H9 (cell line): Measurements from ENCODE around the gene TPCN2. TPM values are rescaled to one million over a fixed set of nuclear protein-coding genes. Genes with fewer than 3 reads are reported as not detected.

Experiments used
- DNase-seq: peaks from one replicate; pipeline ENCODE4 v3.0.0-alpha.2; 2017
- H2AFZ ChIP-seq: one replicate; pipeline ENCODE4 v1.6.1; 2013; ENCODE audit warnings: mild to moderate bottlenecking, low read length, control low read depth, moderate library complexity
- H2AK5ac ChIP-seq: 2 replicates; pipeline ENCODE4 v1.6.1; 2013; ENCODE audit warnings: low read length, control low read depth, mixed read lengths; ENCODE audit not compliant: insufficient read length
- H2BK120ac ChIP-seq: one replicate; pipeline ENCODE4 v1.6.1; 2013; ENCODE audit warnings: low read depth, mild to moderate bottlenecking, low read length, control low read depth, inconsistent platforms; ENCODE audit not compliant: poor library complexity, severe bottlenecking
- H2BK12ac ChIP-seq: 2 replicates; pipeline ENCODE4 v1.6.1; 2013; ENCODE audit warnings: low read length, control low read depth, mixed read lengths, low read depth; ENCODE audit not compliant: insufficient read length
- H2BK15ac ChIP-seq: 2 replicates; pipeline ENCODE4 v1.6.1; 2013; ENCODE audit warnings: low read depth, low read length, control low read depth
- H2BK20ac ChIP-seq: one replicate; pipeline ENCODE4 v1.6.1; 2013; ENCODE audit warnings: low read depth, mild to moderate bottlenecking, low read length, control low read depth, inconsistent platforms; ENCODE audit not compliant: poor library complexity, severe bottlenecking
- H2BK5ac ChIP-seq: 2 replicates; pipeline ENCODE4 v1.6.1; 2013; ENCODE audit warnings: low read length, control low read depth, mixed read lengths; ENCODE audit not compliant: insufficient read length
- H3K14ac ChIP-seq: 2 replicates; pipeline ENCODE4 v1.6.1; 2013; ENCODE audit warnings: low read length, control low read depth; ENCODE audit not compliant: insufficient read depth
- H3K18ac ChIP-seq: 2 replicates; pipeline ENCODE4 v1.6.1; 2013; ENCODE audit warnings: low read depth, mild to moderate bottlenecking, mixed read lengths, low read length, control low read depth; ENCODE audit not compliant: insufficient read length
- H3K23ac ChIP-seq: 2 replicates; pipeline ENCODE4 v1.6.1; 2013; ENCODE audit warnings: low read length, control low read depth, mixed read lengths, low read depth; ENCODE audit not compliant: insufficient read length
- H3K23me2 ChIP-seq: 2 replicates; pipeline ENCODE4 v1.6.1; 2013; ENCODE audit warnings: low read depth, mild to moderate bottlenecking, mixed read lengths, low read length, control low read depth; ENCODE audit not compliant: insufficient read length, poor library complexity, severe bottlenecking
- H3K27ac ChIP-seq: 2 replicates; pipeline ENCODE4 v1.5.1; 2013; ENCODE audit warnings: low read length, control low read depth, mixed read lengths, low read depth; ENCODE audit not compliant: insufficient read length
- H3K27me3 ChIP-seq: 2 replicates; pipeline ENCODE4 v1.6.1; 2013; ENCODE audit warnings: low read length, control low read depth, inconsistent platforms; ENCODE audit not compliant: insufficient read depth
- H3K4ac ChIP-seq: 2 replicates; pipeline ENCODE4 v1.6.1; 2013; ENCODE audit warnings: low read depth, mild to moderate bottlenecking, control low read depth, inconsistent platforms, low read length, moderate library complexity
- H3K4me1 ChIP-seq: 2 replicates; pipeline ENCODE4 v1.6.1; 2013; ENCODE audit warnings: low read length, control low read depth, inconsistent platforms; ENCODE audit not compliant: insufficient read depth
- H3K4me2 ChIP-seq: 2 replicates; pipeline ENCODE4 v1.6.1; 2013; ENCODE audit warnings: low read length, control low read depth, mixed read lengths; ENCODE audit not compliant: insufficient read length, insufficient read depth
- H3K56ac ChIP-seq: 2 replicates; pipeline ENCODE4 v1.6.1; 2013; ENCODE audit warnings: low read depth, mild to moderate bottlenecking, mixed read lengths, low read length, control low read depth; ENCODE audit not compliant: insufficient read length
- H3K79me1 ChIP-seq: 2 replicates; pipeline ENCODE4 v1.6.1; 2013; ENCODE audit warnings: low read depth, mild to moderate bottlenecking, moderate library complexity, low read length, control low read depth, inconsistent platforms; ENCODE audit not compliant: insufficient read depth, poor library complexity, severe bottlenecking
- H3K79me2 ChIP-seq: 2 replicates; pipeline ENCODE4 v1.6.1; 2013; ENCODE audit warnings: low read length, control low read depth, inconsistent platforms; ENCODE audit not compliant: insufficient read depth
- H3K9ac ChIP-seq: 2 replicates; pipeline ENCODE4 v1.6.1; 2013; ENCODE audit warnings: low read length, control low read depth, mixed read lengths; ENCODE audit not compliant: insufficient read length; ENCODE audit errors: extremely low read depth
- H3K9me3 ChIP-seq: one replicate; pipeline ENCODE4 v1.6.1; 2013; ENCODE audit warnings: low read depth, low read length, inconsistent platforms; ENCODE audit not compliant: control insufficient read depth
- H3T11ph ChIP-seq: one replicate; pipeline ENCODE4 v1.6.1; 2013; ENCODE audit warnings: mild to moderate bottlenecking, low read length, control low read depth, inconsistent platforms
- H4K20me1 ChIP-seq: one replicate; pipeline ENCODE4 v1.6.1; 2013; ENCODE audit not compliant: control insufficient read depth, insufficient read length, insufficient read depth
- H4K5ac ChIP-seq: 2 replicates; pipeline ENCODE4 v1.6.1; 2013; ENCODE audit warnings: low read depth, mild to moderate bottlenecking, mixed read lengths, low read length, control low read depth; ENCODE audit not compliant: insufficient read length
- H4K8ac ChIP-seq: replicated peaks from 2 replicates; pipeline ENCODE4 v1.6.1; 2013; ENCODE audit warnings: low read length, control low read depth, mixed read lengths, low read depth; ENCODE audit not compliant: insufficient read length
- H4K91ac ChIP-seq: 2 replicates; pipeline ENCODE4 v1.6.1; 2013; ENCODE audit warnings: low read depth, mild to moderate bottlenecking, moderate library complexity, mixed read lengths, low read length, control low read depth; ENCODE audit not compliant: insufficient read length
- H3K27ac Mint-ChIP-seq, 3 experiments: 2 replicates in 2 of 3; 3 replicates in 1 of 3; pipeline ENCODE4 v1.8.0; 2020 to 2021; ENCODE audit warnings: mixed read lengths in 3 of 3, mild to moderate bottlenecking in 1 of 3, moderate library complexity in 1 of 3
- H3K27me3 Mint-ChIP-seq: 2 replicates; pipeline ENCODE4 v1.8.0; 2021; ENCODE audit warnings: low read depth, mild to moderate bottlenecking, moderate library complexity, mixed read lengths
- H3K36me3 Mint-ChIP-seq, 3 experiments: 2 replicates in 2 of 3; 3 replicates in 1 of 3; pipeline ENCODE4 v1.8.0; 2020 to 2021; ENCODE audit warnings: low read depth in 3 of 3, mixed read lengths in 3 of 3; ENCODE audit not compliant: insufficient read depth in 1 of 3
- H3K4me1 Mint-ChIP-seq, 2 experiments: 2 replicates each; pipeline ENCODE4 v1.8.0; 2020; ENCODE audit warnings: mixed read lengths in 2 of 2
- H3K4me3 Mint-ChIP-seq, 2 experiments: 2 replicates in 1 of 2; 3 replicates in 1 of 2; pipeline ENCODE4 v1.8.0; 2020 to 2021; ENCODE audit warnings: mild to moderate bottlenecking in 2 of 2, mixed read lengths in 2 of 2, moderate library complexity in 1 of 2
- H3K9me3 Mint-ChIP-seq, 2 experiments: 2 replicates in 1 of 2; 3 replicates in 1 of 2; pipeline ENCODE4 v1.8.0; 2020; ENCODE audit warnings: mild to moderate bottlenecking in 2 of 2, mixed read lengths in 2 of 2, moderate library complexity in 1 of 2
- WGBS: extraction: QIAGEN DNeasy Blood & Tissue Kit; methylation state at CpG from one replicate; pipeline ENCODE4 v1.1.7; 2013; ENCODE audit warnings: missing lambda C conversion rate, low lambda C conversion rate, mixed read lengths; ENCODE audit not compliant: insufficient read length; ENCODE audit errors: extremely low coverage; 5-methylcytosine and 5-hydroxymethylcytosine counted together
- total RNA-seq: library from RNA; stranded (reverse); gene quantifications from 2 replicates; pipeline ENCODE4 v1.2.1, GENCODE V29; 2021
- TF ChIP-seq, protein P1 (sequence below): fragments of 200-600 bp; sonication (generic); conservative IDR thresholded peaks from 3 replicates; pipeline ENCODE4 v1.8.0; 2021; ENCODE audit warnings: antibody characterized with exemption, mild to moderate bottlenecking

The TPCN2 gene
- total RNA-seq, 1 experiment from 2014 or later = 16.8 TPM

DNA sequence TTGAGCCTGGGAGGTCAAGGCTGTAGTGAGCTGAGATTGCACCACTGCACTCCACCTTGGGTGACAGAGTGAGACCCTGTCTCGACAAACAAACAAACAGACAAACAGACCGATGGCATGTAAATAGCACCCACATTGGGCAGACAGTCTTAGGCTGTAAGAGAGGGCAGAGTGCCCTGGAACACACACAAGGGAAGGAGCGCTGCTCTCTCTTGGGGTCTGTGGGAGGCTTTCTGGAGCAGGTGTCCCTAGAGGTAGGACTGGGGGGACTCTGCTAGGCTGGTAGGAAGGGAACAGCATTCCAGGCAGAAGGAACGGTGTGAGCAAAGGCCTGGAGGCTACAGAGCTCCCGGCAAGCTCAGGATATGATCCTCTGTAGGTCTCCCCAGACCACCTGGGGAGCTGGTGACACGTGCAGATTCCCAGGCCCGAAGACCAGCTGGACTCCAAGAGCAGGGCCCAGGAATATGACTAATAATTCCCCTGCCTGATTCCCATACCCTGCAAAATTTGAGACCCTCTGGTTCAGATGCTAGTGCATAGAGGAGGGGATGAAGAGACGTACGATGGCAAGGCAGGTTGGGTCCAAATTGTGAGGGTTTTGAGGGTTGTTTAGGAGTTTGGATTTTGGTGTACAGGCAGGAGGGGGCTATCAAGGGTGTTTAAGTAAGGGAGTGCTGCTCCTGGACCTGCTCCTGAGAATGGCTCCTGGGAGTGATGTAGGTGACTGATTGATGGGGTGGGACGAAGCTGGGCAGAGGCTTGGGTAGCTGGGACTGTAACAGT lies 118.6 kb downstream of the TPCN2 start:
- no CpG with 5 or more reads among the region's 10 CpGs for WGBS
- H3K27me3 Mint-ChIP-seq = peaks cover 30% of the 10 kb centered on the region
- no peak overlapping the region for H2BK20ac ChIP-seq
- no peak overlapping the region for H2AFZ ChIP-seq
- no peak overlapping the region for H3K18ac ChIP-seq
- no peak overlapping the region for H2AK5ac ChIP-seq
- no peak overlapping the region for H3K9ac ChIP-seq
- H3K23me2 ChIP-seq = no peaks in the 10 kb centered on the region
- no peaks in the 10 kb centered on the region for H3K4me1 ChIP-seq
- no peak overlapping the region for H4K5ac ChIP-seq
- H3K27me3 ChIP-seq = no peaks in the 10 kb centered on the region
- H3K79me2 ChIP-seq = no peaks in the 10 kb centered on the region
- H3K56ac ChIP-seq = no peak overlapping the region
- peaks cover 7 to 9% of the 10 kb centered on the region in 2 experiments; a peak in 3 of 4 replicates for H3K4me1 Mint-ChIP-seq
- no peak overlapping the region for H3K23ac ChIP-seq
- H2BK5ac ChIP-seq = no peak overlapping the region
- H4K91ac ChIP-seq = no peak overlapping the region
- no peak overlapping the region; a peak in 1 of 7 replicates for H3K27ac Mint-ChIP-seq
- peaks cover 10 to 12% of the 10 kb centered on the region in 2 experiments; a peak in 4 of 5 replicates for H3K9me3 Mint-ChIP-seq
- no peak overlapping the region for H2BK120ac ChIP-seq
- TF ChIP-seq, protein P1, sequence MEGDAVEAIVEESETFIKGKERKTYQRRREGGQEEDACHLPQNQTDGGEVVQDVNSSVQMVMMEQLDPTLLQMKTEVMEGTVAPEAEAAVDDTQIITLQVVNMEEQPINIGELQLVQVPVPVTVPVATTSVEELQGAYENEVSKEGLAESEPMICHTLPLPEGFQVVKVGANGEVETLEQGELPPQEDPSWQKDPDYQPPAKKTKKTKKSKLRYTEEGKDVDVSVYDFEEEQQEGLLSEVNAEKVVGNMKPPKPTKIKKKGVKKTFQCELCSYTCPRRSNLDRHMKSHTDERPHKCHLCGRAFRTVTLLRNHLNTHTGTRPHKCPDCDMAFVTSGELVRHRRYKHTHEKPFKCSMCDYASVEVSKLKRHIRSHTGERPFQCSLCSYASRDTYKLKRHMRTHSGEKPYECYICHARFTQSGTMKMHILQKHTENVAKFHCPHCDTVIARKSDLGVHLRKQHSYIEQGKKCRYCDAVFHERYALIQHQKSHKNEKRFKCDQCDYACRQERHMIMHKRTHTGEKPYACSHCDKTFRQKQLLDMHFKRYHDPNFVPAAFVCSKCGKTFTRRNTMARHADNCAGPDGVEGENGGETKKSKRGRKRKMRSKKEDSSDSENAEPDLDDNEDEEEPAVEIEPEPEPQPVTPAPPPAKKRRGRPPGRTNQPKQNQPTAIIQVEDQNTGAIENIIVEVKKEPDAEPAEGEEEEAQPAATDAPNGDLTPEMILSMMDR = no peak
- H3K4me3 Mint-ChIP-seq = no peak overlapping the region
- no peaks in the 10 kb centered on the region for H3K9me3 ChIP-seq
- H3K14ac ChIP-seq = no peak overlapping the region; the same call in 1 of the 2 replicates
- no peak overlapping the region for H3K4ac ChIP-seq
- H3K79me1 ChIP-seq = no peaks in the 10 kb centered on the region
- H2BK12ac ChIP-seq = no peak overlapping the region
- no peak for DNase-seq
- no peaks in the 10 kb centered on the region for H4K20me1 ChIP-seq
- no peak overlapping the region for H2BK15ac ChIP-seq
- peaks cover 0 to 4% (median 0%) of the 10 kb centered on the region in 3 experiments; a peak in 2 of 7 replicates for H3K36me3 Mint-ChIP-seq
- H4K8ac ChIP-seq = no peak overlapping the region
- H3T11ph ChIP-seq = no peak overlapping the region
- no peak overlapping the region for H3K27ac ChIP-seq
- no peak overlapping the region for H3K4me2 ChIP-seq
